Liver (tissue), 9 donors: ENCODE results near the gene PIK3R6. TPM values are rescaled to one million over a fixed set of nuclear protein-coding genes. Genes with fewer than 3 reads are reported as not detected.
A peak's percentile ranks its signal among the peaks of the same experiment; 100 is the strongest.

Experiments used
- DNase-seq: peaks from one replicate; pipeline ENCODE4 v3.0.0-alpha.2; 2017; ENCODE audit warnings: low spot score
- H3K27ac ChIP-seq, 2 donors: one replicate each; pipeline ENCODE4 v1.7.0; 2013; ENCODE audit warnings: inconsistent platforms in 2 of 2, low read length in 2 of 2, control low read depth in 1 of 2, low read depth in 1 of 2, mild to moderate bottlenecking in 1 of 2
- H3K27me3 ChIP-seq, 4 donors: one replicate each; pipeline versions ENCODE4 v1.6.1 to v1.7.0; 2013; ENCODE audit warnings: low read length in 3 of 4, inconsistent platforms in 1 of 4, mild to moderate bottlenecking in 1 of 4, moderate library complexity in 1 of 4; ENCODE audit not compliant: control insufficient read depth in 4 of 4, insufficient read depth in 4 of 4
- H3K36me3 ChIP-seq, 4 donors: one replicate each; pipeline versions ENCODE4 v1.6.1 to v1.7.0; 2013; ENCODE audit warnings: low read length in 3 of 4, mild to moderate bottlenecking in 3 of 4, low read depth in 1 of 4, moderate library complexity in 1 of 4; ENCODE audit not compliant: control insufficient read depth in 4 of 4, insufficient read depth in 3 of 4
- H3K4me1 ChIP-seq, 4 donors: one replicate each; pipeline versions ENCODE4 v1.6.1 to v1.7.0; 2013; ENCODE audit warnings: low read length in 3 of 4, mild to moderate bottlenecking in 3 of 4, moderate library complexity in 1 of 4; ENCODE audit not compliant: control insufficient read depth in 4 of 4, insufficient read depth in 4 of 4
- H3K4me3 ChIP-seq, 3 donors: one replicate each; pipeline versions ENCODE4 v1.6.1 to v1.7.0; 2013; ENCODE audit warnings: low read length in 3 of 3, control low read depth in 1 of 3, low read depth in 1 of 3, mild to moderate bottlenecking in 1 of 3
- H3K9ac ChIP-seq, 2 donors: one replicate each; pipeline ENCODE4 v1.7.0; 2013; ENCODE audit warnings: low read length in 2 of 2, mild to moderate bottlenecking in 2 of 2, moderate library complexity in 2 of 2, control low read depth in 1 of 2, low read depth in 1 of 2
- H3K9me3 ChIP-seq, 4 donors: one replicate each; pipeline versions ENCODE4 v1.6.1 to v1.7.0; 2013; ENCODE audit warnings: low read length in 3 of 4; ENCODE audit not compliant: control insufficient read depth in 4 of 4
- ATF3 ChIP-seq: IDR thresholded peaks from 2 replicates; pipeline ENCODE4 v1.6.1; 2016; ENCODE audit warnings: antibody characterized with exemption
- EGR1 ChIP-seq, 2 donors: IDR thresholded peaks; 2 replicates each; pipeline ENCODE4 v1.6.1; 2016 to 2018; ENCODE audit warnings: antibody characterized with exemption in 2 of 2, low read depth in 2 of 2
- FOXA1 ChIP-seq: IDR thresholded peaks from 2 replicates; pipeline ENCODE4 v1.6.1; 2016; ENCODE audit warnings: antibody characterized with exemption
- FOXA2 ChIP-seq: IDR thresholded peaks from 2 replicates; pipeline ENCODE4 v1.6.1; 2016; ENCODE audit warnings: antibody characterized with exemption
- GABPA ChIP-seq, 2 donors: IDR thresholded peaks in 1 of 2; conservative IDR thresholded peaks in 1 of 2; 2 replicates each; pipeline ENCODE4 v1.6.1; 2016; ENCODE audit warnings: antibody characterized with exemption in 2 of 2, mild to moderate bottlenecking in 1 of 2, moderate library complexity in 1 of 2
- HNF4A ChIP-seq, 2 donors: conservative IDR thresholded peaks; 2 replicates each; pipeline ENCODE4 v1.6.1; 2016; ENCODE audit warnings: antibody characterized with exemption in 2 of 2, mild to moderate bottlenecking in 2 of 2
- HNF4G ChIP-seq: IDR thresholded peaks from 2 replicates; pipeline ENCODE4 v1.6.1; 2016; ENCODE audit warnings: antibody characterized with exemption
- JUND ChIP-seq, 2 donors: IDR thresholded peaks; 2 replicates each; pipeline ENCODE4 v1.6.1; 2016; ENCODE audit warnings: antibody characterized with exemption in 2 of 2
- MAX ChIP-seq: IDR thresholded peaks from 2 replicates; pipeline ENCODE4 v1.6.1; 2016; ENCODE audit warnings: antibody characterized with exemption
- NR2F2 ChIP-seq: IDR thresholded peaks from 2 replicates; pipeline ENCODE4 v1.6.1; 2016; ENCODE audit warnings: antibody characterized with exemption
- SP1 ChIP-seq: IDR thresholded peaks from 2 replicates; pipeline ENCODE4 v1.6.1; 2018; ENCODE audit warnings: antibody characterized with exemption, mild to moderate bottlenecking
- TAF1 ChIP-seq: conservative IDR thresholded peaks from 2 replicates; pipeline ENCODE4 v1.6.1; 2016; ENCODE audit warnings: antibody characterized with exemption, mild to moderate bottlenecking
- YY1 ChIP-seq: IDR thresholded peaks from 2 replicates; pipeline ENCODE4 v1.6.1; 2016; ENCODE audit warnings: antibody characterized with exemption, mild to moderate bottlenecking
- ZBTB33 ChIP-seq: IDR thresholded peaks from 2 replicates; pipeline ENCODE4 v1.6.1; 2016; ENCODE audit warnings: antibody characterized with exemption
- WGBS: extraction: QIAGEN DNeasy Blood & Tissue Kit; methylation state at CpG from one replicate; pipeline ENCODE4 v1.1.7; 2013; 5-methylcytosine and 5-hydroxymethylcytosine counted together
- polyA plus RNA-seq, 2 donors: library from polyadenylated mRNA; stranded (reverse) in 1 of 2; unstranded in 1 of 2; fragments of 200-250 nt in 1 of 2; fragments of >200 nt in 1 of 2; fragmentation: Nextera tagmentation in 1 of 2; extraction: Ambion mirVana in 1 of 2; gene quantifications; one replicate each; pipeline versions ENCODE4 v1.2.1 to v1.2.3, GENCODE V29; 2013 to 2015
- total RNA-seq, 2 donors: library from RNA; depleted of rRNA; stranded (reverse); fragments of >200 nt; gene quantifications; one replicate each; pipeline ENCODE4 v1.2.3, GENCODE V29; 2014
- TF ChIP-seq, protein P1 (sequence below): fragments of 150-350 bp; IDR thresholded peaks from 2 replicates; pipeline ENCODE4 v1.5.1; 2017; ENCODE audit warnings: improper control_type of control experiment, low read depth, low read length; ENCODE audit not compliant: missing input control
- TF ChIP-seq, protein P2 (sequence below): IDR thresholded peaks from 2 replicates; pipeline ENCODE4 v1.6.1; 2016; ENCODE audit warnings: antibody characterized with exemption, mild to moderate bottlenecking
- donor health status: healthy.
- donor health status: healthy.
- donor health status: healthy.
- donor health status: healthy.
- donor health status: healthy.

Gene PIK3R6
- total and polyA plus RNA-seq, 4 donors, result 0.15 to 0.37 (median 0.18) TPM

DNA sequence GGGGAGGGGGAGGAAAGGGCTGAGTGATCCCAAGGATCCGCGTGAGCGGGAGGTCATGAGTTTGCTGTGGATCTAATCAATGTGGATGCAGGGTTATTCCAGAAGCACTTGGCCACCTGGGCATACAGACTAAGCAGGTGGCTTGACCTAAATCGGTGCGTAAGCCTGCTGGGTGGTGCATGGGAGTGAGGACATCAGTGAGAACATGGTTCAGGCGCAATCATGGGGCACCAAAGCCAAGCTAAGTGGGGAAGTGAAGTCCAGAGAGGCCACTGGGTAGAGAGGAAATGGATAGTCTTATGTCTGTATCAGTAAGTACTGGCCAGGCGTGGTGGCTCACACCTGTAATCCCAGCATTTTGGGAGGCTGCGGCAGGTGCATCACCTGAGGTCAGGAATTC, 49.4 kb downstream of the PIK3R6 start:
- no peak for DNase-seq
- 79% methylated on average over 8 of the region's 8 CpGs for WGBS
- TF ChIP-seq, protein P1, sequence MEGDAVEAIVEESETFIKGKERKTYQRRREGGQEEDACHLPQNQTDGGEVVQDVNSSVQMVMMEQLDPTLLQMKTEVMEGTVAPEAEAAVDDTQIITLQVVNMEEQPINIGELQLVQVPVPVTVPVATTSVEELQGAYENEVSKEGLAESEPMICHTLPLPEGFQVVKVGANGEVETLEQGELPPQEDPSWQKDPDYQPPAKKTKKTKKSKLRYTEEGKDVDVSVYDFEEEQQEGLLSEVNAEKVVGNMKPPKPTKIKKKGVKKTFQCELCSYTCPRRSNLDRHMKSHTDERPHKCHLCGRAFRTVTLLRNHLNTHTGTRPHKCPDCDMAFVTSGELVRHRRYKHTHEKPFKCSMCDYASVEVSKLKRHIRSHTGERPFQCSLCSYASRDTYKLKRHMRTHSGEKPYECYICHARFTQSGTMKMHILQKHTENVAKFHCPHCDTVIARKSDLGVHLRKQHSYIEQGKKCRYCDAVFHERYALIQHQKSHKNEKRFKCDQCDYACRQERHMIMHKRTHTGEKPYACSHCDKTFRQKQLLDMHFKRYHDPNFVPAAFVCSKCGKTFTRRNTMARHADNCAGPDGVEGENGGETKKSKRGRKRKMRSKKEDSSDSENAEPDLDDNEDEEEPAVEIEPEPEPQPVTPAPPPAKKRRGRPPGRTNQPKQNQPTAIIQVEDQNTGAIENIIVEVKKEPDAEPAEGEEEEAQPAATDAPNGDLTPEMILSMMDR, result no peak
- TF ChIP-seq NR2F2, result no peak
- no peak for TF ChIP-seq YY1
- TF ChIP-seq HNF4A (conservative IDR thresholded peaks at IDR 0.05), result no peak
- TF ChIP-seq FOXA1, result no peak
- no peak for TF ChIP-seq HNF4G
- TF ChIP-seq TAF1, result no peak
- no peak for TF ChIP-seq SP1
- TF ChIP-seq, protein P2, sequence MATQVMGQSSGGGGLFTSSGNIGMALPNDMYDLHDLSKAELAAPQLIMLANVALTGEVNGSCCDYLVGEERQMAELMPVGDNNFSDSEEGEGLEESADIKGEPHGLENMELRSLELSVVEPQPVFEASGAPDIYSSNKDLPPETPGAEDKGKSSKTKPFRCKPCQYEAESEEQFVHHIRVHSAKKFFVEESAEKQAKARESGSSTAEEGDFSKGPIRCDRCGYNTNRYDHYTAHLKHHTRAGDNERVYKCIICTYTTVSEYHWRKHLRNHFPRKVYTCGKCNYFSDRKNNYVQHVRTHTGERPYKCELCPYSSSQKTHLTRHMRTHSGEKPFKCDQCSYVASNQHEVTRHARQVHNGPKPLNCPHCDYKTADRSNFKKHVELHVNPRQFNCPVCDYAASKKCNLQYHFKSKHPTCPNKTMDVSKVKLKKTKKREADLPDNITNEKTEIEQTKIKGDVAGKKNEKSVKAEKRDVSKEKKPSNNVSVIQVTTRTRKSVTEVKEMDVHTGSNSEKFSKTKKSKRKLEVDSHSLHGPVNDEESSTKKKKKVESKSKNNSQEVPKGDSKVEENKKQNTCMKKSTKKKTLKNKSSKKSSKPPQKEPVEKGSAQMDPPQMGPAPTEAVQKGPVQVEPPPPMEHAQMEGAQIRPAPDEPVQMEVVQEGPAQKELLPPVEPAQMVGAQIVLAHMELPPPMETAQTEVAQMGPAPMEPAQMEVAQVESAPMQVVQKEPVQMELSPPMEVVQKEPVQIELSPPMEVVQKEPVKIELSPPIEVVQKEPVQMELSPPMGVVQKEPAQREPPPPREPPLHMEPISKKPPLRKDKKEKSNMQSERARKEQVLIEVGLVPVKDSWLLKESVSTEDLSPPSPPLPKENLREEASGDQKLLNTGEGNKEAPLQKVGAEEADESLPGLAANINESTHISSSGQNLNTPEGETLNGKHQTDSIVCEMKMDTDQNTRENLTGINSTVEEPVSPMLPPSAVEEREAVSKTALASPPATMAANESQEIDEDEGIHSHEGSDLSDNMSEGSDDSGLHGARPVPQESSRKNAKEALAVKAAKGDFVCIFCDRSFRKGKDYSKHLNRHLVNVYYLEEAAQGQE, result no peak
- no peak for TF ChIP-seq JUND (IDR thresholded peaks at IDR 0.05)
- TF ChIP-seq ATF3, result no peak
- no peak for TF ChIP-seq EGR1 (IDR thresholded peaks at IDR 0.05; ENCODE audit: low read depth in 2 of 2)
- TF ChIP-seq ZBTB33, result no peak
- no peak for TF ChIP-seq MAX
- no peak for TF ChIP-seq FOXA2
- H3K27ac ChIP-seq, result no peak overlapping the region
- H3K27me3 ChIP-seq, result peaks cover 0 to 4% (median 2%) of the 10 kb centered on the region in 4 donors
- no peak overlapping the region for H3K9ac ChIP-seq
- no peaks in the 10 kb centered on the region for H3K36me3 ChIP-seq
- H3K4me3 ChIP-seq, result no peak overlapping the region
- no peaks in the 10 kb centered on the region for H3K4me1 ChIP-seq
- peaks cover 0 to 3% (median 0%) of the 10 kb centered on the region in 4 donors for H3K9me3 ChIP-seq

GRCh38 chr17:8806926-8807550, 60.4 kb downstream of the PIK3R6 start:
- no peak for DNase-seq
- no peak overlapping the region for H3K9ac ChIP-seq
- H3K27me3 ChIP-seq, result peaks cover 0 to 4% (median 0%) of the 10 kb centered on the region in 4 donors
- H3K4me1 ChIP-seq, result no peaks in the 10 kb centered on the region
- WGBS, result 77% methylated on average over 4 of the region's 4 CpGs
- peaks cover 0 to 4% (median 0%) of the 10 kb centered on the region in 4 donors for H3K9me3 ChIP-seq
- peaks cover 0 to 2% (median 0%) of the 10 kb centered on the region in 4 donors for H3K36me3 ChIP-seq
- no peak overlapping the region for H3K4me3 ChIP-seq
- H3K27ac ChIP-seq, result peak overlapping the region; percentile 1 to 36
- TF ChIP-seq JUND (IDR thresholded peaks at IDR 0.05) (no peak), HNF4A (conservative IDR thresholded peaks at IDR 0.05) (no peak), TAF1 (no peak), GABPA (IDR thresholded peaks at IDR 0.05 in 1 of 2, conservative IDR thresholded peaks at IDR 0.05 in 1 of 2) (no peak), MAX (no peak), ZBTB33 (no peak)
- TF ChIP-seq, protein P1, result no peak
